Mesendoderm (in vitro differentiated cells): Measurements from ENCODE around the gene SLC39A5.

Experiments
- DNase-seq: peaks from one replicate; pipeline ENCODE4 v3.0.0; 2013
- H2AK5ac ChIP-seq: 2 replicates; pipeline ENCODE4 v1.6.1; 2013; ENCODE audit warnings: low read length, inconsistent platforms
- H2BK120ac ChIP-seq: 2 replicates; pipeline ENCODE4 v1.6.1; 2013; ENCODE audit warnings: low read depth, mild to moderate bottlenecking, low read length, moderate library complexity, mixed read lengths
- H2BK15ac ChIP-seq: replicated peaks from 2 replicates; pipeline ENCODE4 v1.6.1; 2013; ENCODE audit warnings: low read depth, mild to moderate bottlenecking, moderate library complexity
- H2BK5ac ChIP-seq: 2 replicates; pipeline ENCODE4 v1.6.1; 2013; ENCODE audit warnings: low read length, inconsistent platforms
- H3K18ac ChIP-seq: 2 replicates; pipeline ENCODE4 v1.6.1; 2013; ENCODE audit warnings: mild to moderate bottlenecking, low read length, mixed read lengths
- H3K23ac ChIP-seq: one replicate; pipeline ENCODE4 v1.6.1; 2013; ENCODE audit warnings: low read length
- H3K27ac ChIP-seq: 2 replicates; pipeline ENCODE4 v1.5.1; 2013; ENCODE audit warnings: low read depth, mild to moderate bottlenecking, inconsistent platforms, low read length, moderate library complexity
- H3K27me3 ChIP-seq: 2 replicates; pipeline ENCODE4 v1.6.1; 2013; ENCODE audit warnings: low read length, control low read depth, mild to moderate bottlenecking, inconsistent platforms; ENCODE audit not compliant: insufficient read depth, poor library complexity
- H3K36me3 ChIP-seq: 2 replicates; pipeline ENCODE4 v1.6.1; 2013; ENCODE audit warnings: low read length, inconsistent platforms; ENCODE audit not compliant: control insufficient read depth, insufficient read depth
- H3K4ac ChIP-seq: one replicate; pipeline ENCODE4 v1.6.1; 2013; ENCODE audit warnings: low read depth, mild to moderate bottlenecking, low read length, moderate library complexity
- H3K4me1 ChIP-seq: 2 replicates; pipeline ENCODE4 v1.6.1; 2013; ENCODE audit warnings: low read depth, low read length, inconsistent platforms; ENCODE audit not compliant: control insufficient read depth
- H3K4me2 ChIP-seq: 2 replicates; pipeline ENCODE4 v1.6.1; 2013; ENCODE audit warnings: low read length
- H3K4me3 ChIP-seq: 2 replicates; pipeline ENCODE4 v1.5.1; 2013; ENCODE audit warnings: mild to moderate bottlenecking, low read length
- H3K56ac ChIP-seq: one replicate; pipeline ENCODE4 v1.6.1; 2013; ENCODE audit warnings: low read length
- H3K79me1 ChIP-seq: 2 replicates; pipeline ENCODE4 v1.6.1; 2013; ENCODE audit warnings: low read length, inconsistent platforms
- H3K79me2 ChIP-seq: 2 replicates; pipeline ENCODE4 v1.6.1; 2013; ENCODE audit warnings: mild to moderate bottlenecking, low read length; ENCODE audit not compliant: control insufficient read depth, insufficient read depth
- H3K9ac ChIP-seq: 2 replicates; pipeline ENCODE4 v1.6.1; 2013; ENCODE audit warnings: low read length, inconsistent platforms
- H4K5ac ChIP-seq: one replicate; pipeline ENCODE4 v1.6.1; 2013; ENCODE audit warnings: low read length
- H4K8ac ChIP-seq: one replicate; pipeline ENCODE4 v1.6.1; 2013; ENCODE audit warnings: low read depth, mild to moderate bottlenecking, control low read depth, low read length, moderate library complexity
- WGBS: extraction: QIAGEN DNeasy Blood & Tissue Kit; methylation state at CpG from one replicate; pipeline ENCODE4 v1.1.7; 2013; ENCODE audit warnings: low lambda C conversion rate, missing lambda C conversion rate; ENCODE audit not compliant: insufficient coverage; ENCODE audit errors: extremely low coverage; 5-methylcytosine and 5-hydroxymethylcytosine counted together

SLC39A5 gene

DNA sequence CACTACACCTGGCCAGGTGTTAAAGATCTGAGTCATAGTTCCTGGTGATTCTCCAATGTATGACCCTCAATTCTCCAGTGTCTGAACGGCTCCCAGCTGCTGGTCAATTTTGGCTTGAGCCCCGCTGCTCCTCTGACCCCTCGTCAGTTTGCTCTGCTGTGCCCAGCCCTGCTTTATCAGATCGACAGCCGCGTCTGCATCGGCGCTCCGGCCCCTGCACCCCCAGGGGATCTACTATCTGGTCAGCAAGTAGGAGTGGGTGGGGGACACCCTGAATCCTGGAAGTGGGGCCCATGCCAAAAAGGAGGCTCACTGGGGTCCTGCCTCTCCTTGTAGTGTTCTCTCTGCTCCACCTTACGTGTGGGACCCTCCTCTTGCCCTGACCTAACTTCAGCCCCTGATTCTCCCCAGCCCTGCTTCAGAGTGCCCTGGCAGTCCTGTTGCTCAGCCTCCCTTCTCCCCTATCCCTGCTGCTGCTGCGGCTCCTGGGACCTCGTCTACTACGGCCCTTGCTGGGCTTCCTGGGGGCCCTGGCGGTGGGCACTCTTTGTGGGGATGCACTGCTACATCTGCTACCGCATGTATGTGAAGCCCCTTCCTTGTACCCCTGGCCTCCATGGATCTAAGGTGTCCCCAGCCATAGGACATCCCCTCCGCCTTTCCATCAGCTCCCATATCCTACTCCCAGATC lies 5.0 kb downstream of the SLC39A5 start:
- H3K27me3 ChIP-seq, result no peaks in the 10 kb centered on the region
- H3K56ac ChIP-seq, result no peak overlapping the region
- WGBS, result no CpG with 5 or more reads among the region's 16 CpGs
- no peaks in the 10 kb centered on the region for H3K79me1 ChIP-seq
- H3K18ac ChIP-seq, result no peak overlapping the region
- H4K5ac ChIP-seq, result no peak overlapping the region
- no peak overlapping the region for H2BK5ac ChIP-seq
- no peaks in the 10 kb centered on the region for H3K36me3 ChIP-seq
- no peak overlapping the region for H3K23ac ChIP-seq
- H3K27ac ChIP-seq, result no peak overlapping the region
- H2BK120ac ChIP-seq, result no peak overlapping the region
- no peak overlapping the region for H3K4me3 ChIP-seq
- H3K9ac ChIP-seq, result no peak overlapping the region
- H3K4ac ChIP-seq, result no peak overlapping the region
- no peak overlapping the region for H4K8ac ChIP-seq
- no peaks in the 10 kb centered on the region for H3K79me2 ChIP-seq
- H3K4me1 ChIP-seq, result no peaks in the 10 kb centered on the region
- H3K4me2 ChIP-seq, result no peak overlapping the region
- no peak overlapping the region for H2BK15ac ChIP-seq
- DNase-seq, result no peak
- no peak overlapping the region for H2AK5ac ChIP-seq

DNA sequence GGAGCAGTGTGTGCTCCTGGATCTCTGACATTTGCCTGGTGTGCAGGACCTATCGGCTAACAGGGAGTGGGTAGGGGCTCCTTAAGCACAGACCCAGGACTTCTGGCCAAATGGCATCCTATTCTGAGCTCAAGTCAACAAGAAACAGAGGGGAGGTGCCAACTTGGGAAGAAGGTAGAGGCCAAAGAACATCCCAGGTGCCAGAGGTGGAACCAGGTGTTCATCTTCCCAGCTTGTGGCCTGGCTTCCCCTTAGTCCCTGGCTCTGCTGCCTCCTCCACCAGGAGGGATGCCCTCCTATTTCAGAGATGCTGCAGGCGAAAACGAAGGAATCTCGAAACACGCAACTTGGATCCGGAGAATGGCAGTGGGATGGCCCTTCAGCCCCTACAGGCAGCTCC lies 6.2 kb downstream of the SLC39A5 start:
- H3K27ac ChIP-seq, result no peak overlapping the region
- no peak overlapping the region for H2BK120ac ChIP-seq
- no peak overlapping the region for H2BK15ac ChIP-seq
- no peak overlapping the region for H3K18ac ChIP-seq
- no peak overlapping the region for H3K56ac ChIP-seq
- no peaks in the 10 kb centered on the region for H3K36me3 ChIP-seq
- no peaks in the 10 kb centered on the region for H3K4me1 ChIP-seq
- DNase-seq, result no peak
- H3K27me3 ChIP-seq, result no peaks in the 10 kb centered on the region
- no peak overlapping the region for H3K4ac ChIP-seq
- H3K4me2 ChIP-seq, result no peak overlapping the region
- H2BK5ac ChIP-seq, result no peak overlapping the region
- H3K9ac ChIP-seq, result no peak overlapping the region
- no peak overlapping the region for H4K5ac ChIP-seq
- no peak overlapping the region for H3K4me3 ChIP-seq
- H3K79me2 ChIP-seq, result no peaks in the 10 kb centered on the region
- H3K79me1 ChIP-seq, result no peaks in the 10 kb centered on the region
- H2AK5ac ChIP-seq, result no peak overlapping the region
- H3K23ac ChIP-seq, result no peak overlapping the region
- H4K8ac ChIP-seq, result no peak overlapping the region
- no CpG with 5 or more reads among the region's 6 CpGs for WGBS

DNA sequence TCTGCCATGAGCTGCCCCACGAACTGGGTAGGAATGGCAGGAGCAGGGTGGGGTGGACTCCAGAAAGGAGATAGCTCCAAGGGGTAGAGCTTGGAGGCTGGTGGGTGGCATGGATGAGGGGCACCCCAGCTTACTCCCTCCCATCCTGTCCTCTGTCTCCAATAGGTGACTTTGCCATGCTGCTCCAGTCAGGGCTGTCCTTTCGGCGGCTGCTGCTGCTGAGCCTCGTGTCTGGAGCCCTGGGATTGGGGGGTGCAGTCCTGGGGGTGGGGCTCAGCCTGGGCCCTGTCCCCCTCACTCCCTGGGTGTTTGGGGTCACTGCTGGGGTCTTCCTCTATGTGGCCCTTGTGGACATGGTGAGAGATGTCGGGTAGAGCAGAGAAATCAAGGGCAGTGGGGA lies 7.1 kb downstream of the SLC39A5 start:
- Histone ChIP-seq H2BK5ac (no peak overlapping the region), H3K79me2 (no peaks in the 10 kb centered on the region), H3K4me3 (no peak overlapping the region), H3K27ac (no peak overlapping the region), H2BK120ac (no peak overlapping the region), H3K4ac (no peak overlapping the region), H2AK5ac (no peak overlapping the region), H3K36me3 (no peaks in the 10 kb centered on the region), H2BK15ac (no peak overlapping the region), H4K8ac (no peak overlapping the region), H3K79me1 (no peaks in the 10 kb centered on the region), H3K4me2 (no peak overlapping the region), H4K5ac (no peak overlapping the region), H3K23ac (no peak overlapping the region), H3K4me1 (no peaks in the 10 kb centered on the region), H3K9ac (no peak overlapping the region), H3K18ac (no peak overlapping the region), H3K27me3 (no peaks in the 10 kb centered on the region), H3K56ac (no peak overlapping the region)
- DNase-seq, result no peak
- no CpG with 5 or more reads among the region's 5 CpGs for WGBS

DNA sequence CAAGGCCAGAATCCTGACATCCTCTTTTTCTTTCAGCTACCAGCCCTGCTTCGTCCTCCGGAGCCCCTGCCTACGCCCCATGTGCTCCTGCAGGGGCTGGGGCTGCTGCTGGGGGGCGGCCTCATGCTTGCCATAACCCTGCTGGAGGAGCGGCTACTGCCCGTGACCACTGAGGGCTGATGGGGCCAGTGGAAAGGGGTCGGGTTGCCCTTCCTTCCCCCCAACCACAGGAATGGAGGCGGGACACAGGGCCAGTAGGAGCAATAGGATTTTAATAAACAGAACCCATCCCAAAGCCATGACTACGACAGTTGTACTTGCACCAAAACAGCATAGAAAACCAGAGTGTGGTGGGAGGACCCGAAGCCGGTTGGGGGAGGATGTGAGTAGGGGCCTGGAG lies 7.7 kb downstream of the SLC39A5 start:
- peak; percentile 23 for DNase-seq
- Histone ChIP-seq H3K27ac (no peak overlapping the region), H2BK15ac (no peak overlapping the region), H4K5ac (no peak overlapping the region), H4K8ac (no peak overlapping the region), H2BK120ac (no peak overlapping the region), H2AK5ac (no peak overlapping the region), H3K18ac (no peak overlapping the region), H3K4me2 (no peak overlapping the region), H3K4me3 (no peak overlapping the region), H3K36me3 (no peaks in the 10 kb centered on the region), H3K79me1 (no peaks in the 10 kb centered on the region), H3K4ac (no peak overlapping the region), H3K27me3 (no peaks in the 10 kb centered on the region), H3K79me2 (no peaks in the 10 kb centered on the region), H3K56ac (no peak overlapping the region), H3K9ac (no peak overlapping the region), H2BK5ac (no peak overlapping the region), H3K23ac (no peak overlapping the region), H3K4me1 (no peaks in the 10 kb centered on the region)
- no CpG with 5 or more reads among the region's 11 CpGs for whole genome bisulfite sequencing

DNA sequence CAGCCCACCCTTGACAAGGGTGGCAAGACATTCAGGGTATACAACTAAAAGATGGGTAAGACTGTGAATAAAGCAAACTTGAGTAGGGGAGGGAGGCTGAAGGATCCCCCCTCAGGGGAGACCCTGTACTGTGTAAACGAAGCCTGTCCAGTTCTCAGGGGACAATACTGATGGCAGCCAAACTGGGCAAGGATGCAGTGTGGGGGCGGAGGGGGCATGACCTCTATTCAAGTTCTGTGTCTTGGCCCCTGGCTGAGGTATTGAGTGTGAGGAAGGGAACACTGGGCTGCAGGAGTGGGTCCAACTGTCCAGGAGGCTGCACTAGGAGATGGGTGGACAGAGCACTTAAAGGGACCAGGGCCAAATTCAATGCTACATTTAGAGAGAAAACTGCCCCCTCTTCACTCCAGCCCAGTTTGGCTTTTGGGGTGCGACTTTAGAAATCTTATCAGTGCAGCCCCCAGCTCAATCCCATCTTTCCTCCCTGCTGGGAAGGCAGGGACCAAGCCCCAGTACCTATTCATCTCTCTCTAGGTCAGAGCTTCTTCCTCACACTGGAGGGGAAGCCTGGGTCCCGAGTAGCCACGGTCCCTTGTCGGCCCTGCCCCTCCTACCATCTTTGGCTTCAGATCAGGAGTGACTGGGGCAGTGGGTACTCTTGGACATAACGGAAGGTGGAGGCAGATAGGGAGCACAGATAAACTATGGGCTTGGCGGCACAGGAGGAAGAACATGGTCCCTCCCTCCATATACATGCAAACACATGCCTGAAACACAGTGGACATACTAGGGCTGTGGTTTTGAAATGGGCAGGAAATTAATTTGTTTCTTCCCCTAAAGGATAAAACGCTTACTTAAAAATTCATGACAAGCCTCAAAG lies 11.8 kb downstream of the SLC39A5 start:
- no CpG with 5 or more reads among the region's 9 CpGs for WGBS

More for the DNA sequence above, 11.8 kb downstream of the SLC39A5 start:
- no peak overlapping the region for H3K4ac ChIP-seq
- no peak overlapping the region for H2AK5ac ChIP-seq
- H3K4me1 ChIP-seq, result no peaks in the 10 kb centered on the region
- no peak overlapping the region for H3K27ac ChIP-seq
- H3K18ac ChIP-seq, result no peak overlapping the region
- no peak overlapping the region for H3K4me2 ChIP-seq
- no peaks in the 10 kb centered on the region for H3K79me2 ChIP-seq
- H2BK120ac ChIP-seq, result no peak overlapping the region
- H2BK5ac ChIP-seq, result no peak overlapping the region
- H3K79me1 ChIP-seq, result no peaks in the 10 kb centered on the region
- DNase-seq, result no peak
- H3K27me3 ChIP-seq, result no peaks in the 10 kb centered on the region
- peaks cover 21% of the 10 kb centered on the region for H3K36me3 ChIP-seq
- no peak overlapping the region for H4K5ac ChIP-seq
- no peak overlapping the region for H2BK15ac ChIP-seq
- H3K56ac ChIP-seq, result no peak overlapping the region
- no peak overlapping the region for H3K4me3 ChIP-seq
- H4K8ac ChIP-seq, result no peak overlapping the region
- H3K9ac ChIP-seq, result no peak overlapping the region
- no peak overlapping the region for H3K23ac ChIP-seq
